Gastrocnemius medialis (tissue), 4 donors: ENCODE measurements around the gene DOCK3.
A peak's percentile ranks its signal among the peaks of the same experiment; 100 is the strongest.

Source experiments
- CTCF ChIP-seq, 5 experiments: fragments of 450-650 bp in 3 of 5; fragments of 200-600 bp in 2 of 5; sonication (generic) in 2 of 5; IDR thresholded peaks in 4 of 5; conservative IDR thresholded peaks in 1 of 5; 1 replicate in 4 of 5; 2 replicates in 1 of 5; pipeline ENCODE4 v1.5.1; 2016 to 2019; ENCODE audit warnings: antibody characterized with exemption in 5 of 5, mild to moderate bottlenecking in 3 of 5, moderate library complexity in 3 of 5
- POLR2A ChIP-seq, 2 donors: fragments of 450-650 bp; IDR thresholded peaks; one replicate each; pipeline ENCODE4 v1.6.1; 2017; ENCODE audit warnings: antibody characterized with exemption in 2 of 2, mild to moderate bottlenecking in 2 of 2, moderate library complexity in 2 of 2

DNA sequence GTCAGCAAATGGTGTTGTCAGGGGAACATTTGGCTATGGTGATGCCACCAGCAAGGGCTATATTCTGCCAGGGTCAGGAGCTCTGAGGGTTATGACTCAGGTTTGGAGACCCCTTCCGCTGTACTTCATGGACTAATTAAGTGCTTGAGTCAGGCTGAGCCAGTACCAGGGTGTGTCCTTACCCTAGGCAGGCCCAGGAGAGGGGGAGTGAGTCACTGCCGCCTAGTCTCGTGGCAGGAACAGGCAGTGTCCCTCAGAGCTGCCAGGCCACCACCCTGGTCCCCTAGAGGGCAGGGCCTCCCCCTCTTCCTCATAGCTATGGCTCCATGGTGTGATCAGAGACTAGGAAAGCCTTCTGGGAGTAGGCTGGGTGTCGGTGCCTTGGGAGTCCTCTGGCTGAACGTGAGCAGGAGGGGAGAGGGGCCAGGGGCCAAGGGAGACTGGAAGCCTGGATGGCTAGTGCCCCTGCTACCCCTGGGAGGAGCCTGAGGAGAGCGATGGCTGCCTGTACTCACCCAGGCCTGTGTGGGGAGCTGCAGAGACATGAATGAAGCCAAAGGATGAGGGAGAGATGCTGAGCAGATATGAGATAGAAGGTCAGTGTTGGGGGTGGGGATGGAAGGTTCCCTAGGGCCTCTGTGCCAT, 47.2 kb upstream of the DOCK3 start:
- TF ChIP-seq CTCF (IDR thresholded peaks at IDR 0.05 in 4 of 5, conservative IDR thresholded peaks at IDR 0.05 in 1 of 5) (peak; percentile 54 to 64 (median 63)), POLR2A (IDR thresholded peaks at IDR 0.05) (peak; percentile 54 to 74)
